Measurements from ENCODE around the gene C2CD5. TPM values are rescaled to one million over a fixed set of nuclear protein-coding genes. Genes with fewer than 3 reads are reported as not detected.

C2CD5 gene
- polyA plus RNA-seq, 1 of the 3 experiments (the other 2 are of a cell fraction) = 9.2 TPM

- Histone ChIP-seq H4K20me1 (ENCODE audit: insufficient read depth) (no peaks in the 10 kb centered on the region), H3K9ac (no peak overlapping the region), H3K4me2 (no peak overlapping the region), H3K4me1 (ENCODE audit: control insufficient read depth in 1 of 2, insufficient read depth in 2 of 2, low read depth in 1 of 2, low read length in 1 of 2) (peaks cover 0 to 2% of the 10 kb centered on the region in 2 experiments; a peak in 1 of 4 replicates), H3K9me3 (no peaks in the 10 kb centered on the region), H3K27ac (ENCODE audit: low read depth in 2 of 2, low read length in 1 of 2) (no peak overlapping the region), H3K4me3 (ENCODE audit: low read depth in 2 of 2, low read length in 1 of 2) (no peak overlapping the region), H3K79me2 (ENCODE audit: insufficient read depth) (no peaks in the 10 kb centered on the region), H3K27me3 (ENCODE audit: insufficient read depth) (peaks cover 9% of the 10 kb centered on the region; the same call in 1 of the 2 replicates), H3K36me3 (replicated peaks in 1 of 2; ENCODE audit: control insufficient read depth in 1 of 2, insufficient read depth in 2 of 2, low read length in 1 of 2) (no peaks in the 10 kb centered on the region), H3F3A (replicated peaks; ENCODE audit: insufficient read depth) (no peaks in the 10 kb centered on the region), H3K9me2 (no peaks in the 10 kb centered on the region), H2AFZ (ENCODE audit: low read depth) (no peak overlapping the region)
- POLR2A ChIA-PET = no interaction called here
- DNase-seq = no peak
- TF ChIP-seq EZH2phosphoT487 (IDR thresholded peaks at IDR 0.05; ENCODE audit: borderline replicate concordance, low read depth) (no peak), POLR2AphosphoS5 (IDR thresholded peaks at IDR 0.05; ENCODE audit: low read depth, low read length) (no peak), TCF12 (IDR thresholded peaks at IDR 0.05) (no peak), USF2 (IDR thresholded peaks at IDR 0.05; ENCODE audit: borderline replicate concordance, low read depth, low read length) (no peak), GABPA (IDR thresholded peaks at IDR 0.05; ENCODE audit: low read depth) (no peak), FOXM1 (IDR thresholded peaks at IDR 0.05; ENCODE audit: low read depth) (no peak), RAD21 (IDR thresholded peaks at IDR 0.05; ENCODE audit: low read length) (no peak), USF1 (IDR thresholded peaks at IDR 0.05; ENCODE audit: borderline replicate concordance, low read depth) (no peak), TAF1 (IDR thresholded peaks at IDR 0.05; ENCODE audit: borderline replicate concordance, low read depth, low read length) (no peak), TEAD4 (IDR thresholded peaks at IDR 0.05; ENCODE audit: borderline replicate concordance, insufficient read depth) (no peak), FOXJ3 (CRISPR knock-in tag; IDR thresholded peaks at IDR 0.05) (no peak), ELF1 (IDR thresholded peaks at IDR 0.05) (no peak), NRF1 (IDR thresholded peaks at IDR 0.05; ENCODE audit: low read depth, low read length) (no peak)
- CTCF ChIA-PET = no interaction called here
- 46% methylated on average over 3 of the region's 3 CpGs for WGBS (ENCODE audit: low lambda C conversion rate)
These were observed 108.8 kb downstream of the C2CD5 start for GRCh38 chr12:22435583-22435982.

- Histone ChIP-seq H3K4me1 (ENCODE audit: control insufficient read depth in 1 of 2, insufficient read depth in 2 of 2, low read depth in 1 of 2, low read length in 1 of 2) (peaks cover 0 to under 1% of the 10 kb centered on the region in 2 experiments; a peak in 1 of 4 replicates), H3K9me3 (no peaks in the 10 kb centered on the region), H3K27me3 (ENCODE audit: insufficient read depth) (peaks cover under 1% of the 10 kb centered on the region; the same call in 1 of the 2 replicates), H3K9ac (no peak overlapping the region), H4K20me1 (ENCODE audit: insufficient read depth) (no peaks in the 10 kb centered on the region), H3K79me2 (ENCODE audit: insufficient read depth) (no peaks in the 10 kb centered on the region), H3K4me2 (no peak overlapping the region), H3K36me3 (replicated peaks in 1 of 2; ENCODE audit: control insufficient read depth in 1 of 2, insufficient read depth in 2 of 2, low read length in 1 of 2) (no peaks in the 10 kb centered on the region), H3K4me3 (ENCODE audit: low read depth in 2 of 2, low read length in 1 of 2) (no peak overlapping the region), H3F3A (replicated peaks; ENCODE audit: insufficient read depth) (no peaks in the 10 kb centered on the region), H3K9me2 (no peaks in the 10 kb centered on the region), H2AFZ (ENCODE audit: low read depth) (no peak overlapping the region), H3K27ac (ENCODE audit: low read depth in 2 of 2, low read length in 1 of 2) (no peak overlapping the region)
- no peak for DNase-seq
- POLR2A ChIA-PET = no interaction called here
- 37% methylated on average over 1 of the region's 1 CpG for WGBS (ENCODE audit: low lambda C conversion rate)
- CTCF ChIA-PET = no interaction called here
- TF ChIP-seq FOSL2 (IDR thresholded peaks at IDR 0.05; ENCODE audit: borderline replicate concordance, low read depth) (no peak), MXI1 (IDR thresholded peaks at IDR 0.05; ENCODE audit: low read depth, low read length) (no peak), RAD21 (IDR thresholded peaks at IDR 0.05; ENCODE audit: low read length) (no peak)
These were observed 112.6 kb downstream of the C2CD5 start for GRCh38 chr12:22431693-22432251.

All from SK-N-SH (cell line).